ENCODE measurements around the gene MFF. TPM values are rescaled to one million over a fixed set of nuclear protein-coding genes. Genes with fewer than 3 reads are reported as not detected.

The MFF gene
- total RNA-seq, 2 donors from 2014 or later = 109 to 113 TPM

DNA sequence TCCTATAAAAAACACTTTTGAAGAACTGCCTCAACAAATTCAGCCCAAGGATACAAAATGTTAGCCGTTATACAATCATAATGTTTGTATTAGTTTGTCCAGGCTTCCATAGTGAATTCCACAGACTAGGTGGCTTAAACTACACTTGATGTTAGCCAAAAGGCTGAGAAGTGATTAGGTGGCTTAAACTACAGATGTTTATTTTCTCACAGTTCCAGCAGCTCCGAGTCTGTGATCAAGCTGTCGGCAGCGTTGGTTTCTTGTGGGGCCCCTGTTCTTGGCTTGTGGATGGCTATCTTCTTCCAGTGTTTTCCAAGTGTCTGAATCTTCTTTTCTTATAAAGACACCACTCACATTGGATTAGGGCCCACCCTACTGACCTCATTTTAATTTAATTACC, 31.5 kb upstream of the MFF start:
- no peaks in the 10 kb centered on the region for H3K27me3 ChIP-seq (replicated peaks; ENCODE audit: insufficient read depth)
- H3K36me3 ChIP-seq = peaks cover 14% of the 10 kb centered on the region
- H3K4me1 ChIP-seq (ENCODE audit: control insufficient read depth in 1 of 2, low read depth in 2 of 2) = no peaks in the 10 kb centered on the region
- ATAC-seq (ENCODE audit: insufficient number of reproducible peaks, low FRiP score, low read depth) = no peak
- no peak for DNase-seq (ENCODE audit: low spot score)
- no peaks in the 10 kb centered on the region for H3K9me3 ChIP-seq
- H3K4me3 ChIP-seq = no peak overlapping the region
- no peak overlapping the region for H3K27ac ChIP-seq
- TF ChIP-seq, protein P1, sequence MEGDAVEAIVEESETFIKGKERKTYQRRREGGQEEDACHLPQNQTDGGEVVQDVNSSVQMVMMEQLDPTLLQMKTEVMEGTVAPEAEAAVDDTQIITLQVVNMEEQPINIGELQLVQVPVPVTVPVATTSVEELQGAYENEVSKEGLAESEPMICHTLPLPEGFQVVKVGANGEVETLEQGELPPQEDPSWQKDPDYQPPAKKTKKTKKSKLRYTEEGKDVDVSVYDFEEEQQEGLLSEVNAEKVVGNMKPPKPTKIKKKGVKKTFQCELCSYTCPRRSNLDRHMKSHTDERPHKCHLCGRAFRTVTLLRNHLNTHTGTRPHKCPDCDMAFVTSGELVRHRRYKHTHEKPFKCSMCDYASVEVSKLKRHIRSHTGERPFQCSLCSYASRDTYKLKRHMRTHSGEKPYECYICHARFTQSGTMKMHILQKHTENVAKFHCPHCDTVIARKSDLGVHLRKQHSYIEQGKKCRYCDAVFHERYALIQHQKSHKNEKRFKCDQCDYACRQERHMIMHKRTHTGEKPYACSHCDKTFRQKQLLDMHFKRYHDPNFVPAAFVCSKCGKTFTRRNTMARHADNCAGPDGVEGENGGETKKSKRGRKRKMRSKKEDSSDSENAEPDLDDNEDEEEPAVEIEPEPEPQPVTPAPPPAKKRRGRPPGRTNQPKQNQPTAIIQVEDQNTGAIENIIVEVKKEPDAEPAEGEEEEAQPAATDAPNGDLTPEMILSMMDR (IDR thresholded peaks at IDR 0.05) = no peak

DNA sequence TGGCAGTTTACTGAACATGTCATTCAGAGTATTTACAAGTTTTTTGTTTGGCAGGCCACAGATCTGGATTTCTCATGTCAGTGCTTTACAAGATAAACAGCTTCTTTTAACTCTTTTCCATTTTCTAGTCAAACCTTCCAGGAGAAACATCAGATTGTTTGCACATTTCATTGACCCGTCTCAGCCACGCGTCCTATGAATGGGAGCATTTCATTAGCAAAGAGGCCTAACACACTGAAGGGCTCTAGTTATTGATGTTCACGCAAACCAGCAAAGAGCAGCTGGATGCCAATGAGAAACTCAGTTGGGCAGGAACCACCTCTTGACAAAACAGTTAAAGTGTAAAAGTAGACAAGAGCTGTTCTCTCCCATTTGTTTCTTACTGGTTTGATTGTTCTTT, 29.2 kb upstream of the MFF start:
- Histone ChIP-seq H3K4me1 (ENCODE audit: control insufficient read depth in 1 of 2, low read depth in 2 of 2) (no peaks in the 10 kb centered on the region), H3K36me3 (peaks cover 9% of the 10 kb centered on the region), H3K4me3 (no peak overlapping the region), H3K27ac (no peak overlapping the region), H3K27me3 (replicated peaks; ENCODE audit: insufficient read depth) (no peaks in the 10 kb centered on the region), H3K9me3 (no peaks in the 10 kb centered on the region)
- TF ChIP-seq, protein P1 (IDR thresholded peaks at IDR 0.05) = no peak
- ATAC-seq (ENCODE audit: insufficient number of reproducible peaks, low FRiP score, low read depth) (no peak), DNase-seq (ENCODE audit: low spot score) (no peak)

DNA sequence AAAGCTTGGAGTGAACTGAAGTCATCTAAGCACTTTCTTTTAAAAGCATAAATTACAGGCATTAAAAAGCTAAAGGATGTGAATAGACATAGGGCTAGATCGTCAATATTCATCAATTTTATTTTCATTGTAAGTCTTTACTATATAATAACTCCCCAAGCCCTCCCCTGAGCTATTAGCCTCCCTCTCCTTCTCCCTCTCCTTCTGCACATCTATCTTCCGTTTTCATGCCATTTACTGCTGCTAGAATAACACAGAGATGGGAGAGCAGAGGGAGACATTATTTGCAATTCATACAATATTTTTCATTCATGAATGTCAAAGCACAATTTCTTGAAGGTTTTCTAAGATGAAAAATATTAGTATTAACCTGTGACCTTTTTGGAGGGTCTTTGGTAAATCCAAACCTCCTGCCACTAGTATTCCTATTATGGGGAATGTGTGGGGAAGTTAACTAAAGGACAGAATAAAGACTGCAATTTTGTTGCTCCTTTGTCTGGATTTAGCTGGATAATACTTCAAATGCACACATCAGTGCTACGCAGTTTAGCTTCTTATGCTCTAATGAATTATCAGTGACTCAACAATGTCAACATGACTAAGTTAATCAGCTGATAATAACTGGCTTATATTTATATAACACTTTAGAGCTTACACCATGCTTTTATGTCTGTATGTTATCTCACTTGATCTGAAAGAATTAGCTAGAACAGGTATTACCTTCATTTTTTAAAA, 28.2 kb upstream of the MFF start:
- no peak for ATAC-seq (ENCODE audit: insufficient number of reproducible peaks, low FRiP score, low read depth)
- TF ChIP-seq, protein P1 (IDR thresholded peaks at IDR 0.05) = no peak

DNA sequence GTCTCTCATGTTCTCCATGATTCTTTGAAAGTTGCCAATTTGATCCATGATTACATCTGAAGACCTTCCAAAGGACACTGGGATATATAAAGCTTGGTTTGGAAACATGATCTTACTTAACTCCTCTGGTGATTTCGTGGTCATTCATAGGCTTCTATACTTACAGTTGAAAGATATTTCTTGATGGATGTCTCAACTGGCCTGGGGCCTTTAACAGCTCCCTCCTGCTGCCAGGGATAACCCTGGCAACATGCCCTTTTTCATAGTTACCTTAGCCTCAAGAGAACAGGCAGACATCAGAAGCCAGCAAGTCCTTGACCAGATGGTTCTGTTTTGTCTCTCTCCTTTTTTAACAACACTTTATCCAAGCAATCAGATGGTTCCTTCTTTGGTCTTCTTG, 23.5 kb upstream of the MFF start:
- TF ChIP-seq, protein P1 (IDR thresholded peaks at IDR 0.05) = no peak
- H3K27ac ChIP-seq = no peak overlapping the region
- no peak for ATAC-seq (ENCODE audit: insufficient number of reproducible peaks, low FRiP score, low read depth)
- no peaks in the 10 kb centered on the region for H3K4me1 ChIP-seq (ENCODE audit: control insufficient read depth in 1 of 2, low read depth in 2 of 2)
- H3K27me3 ChIP-seq (replicated peaks; ENCODE audit: insufficient read depth) = no peaks in the 10 kb centered on the region
- H3K4me3 ChIP-seq = no peak overlapping the region
- no peaks in the 10 kb centered on the region for H3K9me3 ChIP-seq
- DNase-seq (ENCODE audit: low spot score) = no peak
- H3K36me3 ChIP-seq = peaks cover 12% of the 10 kb centered on the region

More for the DNA sequence above, 28.2 kb upstream of the MFF start:
- H3K4me3 ChIP-seq = no peak overlapping the region
- H3K36me3 ChIP-seq = peaks cover 6% of the 10 kb centered on the region
- no peak overlapping the region for H3K27ac ChIP-seq
- no peaks in the 10 kb centered on the region for H3K27me3 ChIP-seq (replicated peaks; ENCODE audit: insufficient read depth)
- no peak for DNase-seq (ENCODE audit: low spot score)
- H3K9me3 ChIP-seq = no peaks in the 10 kb centered on the region
- no peaks in the 10 kb centered on the region for H3K4me1 ChIP-seq (ENCODE audit: control insufficient read depth in 1 of 2, low read depth in 2 of 2)

DNA sequence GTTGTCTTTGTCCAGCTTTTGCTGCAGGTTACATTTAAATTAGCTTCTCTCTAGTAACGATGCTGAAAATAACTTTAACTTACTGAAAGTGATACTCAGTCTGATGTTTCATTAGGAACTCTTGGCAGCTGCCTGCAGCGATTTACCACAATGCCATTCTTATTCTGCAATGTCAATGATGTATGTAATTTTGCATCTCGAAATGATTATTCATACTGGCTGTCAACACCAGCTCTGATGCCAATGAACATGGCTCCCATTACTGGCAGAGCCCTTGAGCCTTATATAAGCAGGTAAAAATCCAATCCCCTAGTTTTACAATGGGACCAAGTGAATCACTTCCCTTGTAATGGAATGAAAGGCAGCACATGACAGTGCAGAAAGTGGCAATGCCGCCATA, 16.3 kb upstream of the MFF start:
- Histone ChIP-seq H3K4me1 (ENCODE audit: control insufficient read depth in 1 of 2, low read depth in 2 of 2) (no peaks in the 10 kb centered on the region), H3K27ac (no peak overlapping the region), H3K9me3 (no peaks in the 10 kb centered on the region), H3K27me3 (replicated peaks; ENCODE audit: insufficient read depth) (no peaks in the 10 kb centered on the region), H3K4me3 (no peak overlapping the region), H3K36me3 (peaks cover 8% of the 10 kb centered on the region)
- TF ChIP-seq, protein P1 (IDR thresholded peaks at IDR 0.05) = no peak
- ATAC-seq (ENCODE audit: insufficient number of reproducible peaks, low FRiP score, low read depth) (no peak), DNase-seq (ENCODE audit: low spot score) (no peak)
